Breast epithelium (tissue), 4 donors: ENCODE measurements around the gene MAF. TPM values are rescaled to one million over a fixed set of nuclear protein-coding genes. Genes with fewer than 3 reads are reported as not detected.

Experiments
- DNase-seq, 2 donors: peaks; one replicate each; pipeline ENCODE4 v3.0.0-alpha.2; 2019; ENCODE audit warnings: low spot score in 2 of 2
- H3K27ac ChIP-seq, 2 donors: fragments of 200-600 bp; sonication (generic) in 1 of 2; one replicate each; pipeline ENCODE4 v1.5.1; 2016 to 2019; ENCODE audit warnings: mild to moderate bottlenecking in 1 of 2
- H3K27me3 ChIP-seq, 2 donors: fragments of 200-600 bp; sonication (generic) in 1 of 2; one replicate each; pipeline versions ENCODE4 v1.5.1 to v1.6.0; 2017 to 2019; ENCODE audit warnings: control low read depth in 1 of 2, mild to moderate bottlenecking in 1 of 2
- H3K36me3 ChIP-seq: fragments of 200-600 bp; one replicate; pipeline ENCODE4 v1.5.1; 2019
- H3K4me1 ChIP-seq, 2 donors: fragments of 200-600 bp; sonication (generic); one replicate each; pipeline ENCODE4 v1.5.1; 2016 to 2019; ENCODE audit warnings: control low read depth in 1 of 2
- H3K4me3 ChIP-seq, 3 donors: fragments of 200-600 bp; sonication (generic); 1 replicate in 2 of 3; 2 replicates in 1 of 3; pipeline ENCODE4 v1.5.1; 2016 to 2019; ENCODE audit warnings: mild to moderate bottlenecking in 3 of 3, moderate library complexity in 2 of 3
- H3K9me3 ChIP-seq, 2 donors: fragments of 200-600 bp; sonication (generic) in 1 of 2; one replicate each; pipeline ENCODE4 v1.5.1; 2016 to 2019; ENCODE audit warnings: control low read depth in 1 of 2
- POLR2A ChIP-seq: fragments of 450-650 bp; IDR thresholded peaks from one replicate; pipeline ENCODE4 v1.6.1; 2016; ENCODE audit warnings: antibody characterized with exemption, mild to moderate bottlenecking, moderate library complexity
- POLR2AphosphoS5 ChIP-seq, 3 donors: sonication (generic); formaldehyde crosslinking; IDR thresholded peaks; one replicate each; pipeline ENCODE4 v1.6.1; 2017; ENCODE audit warnings: antibody characterized with exemption in 3 of 3
- intact Hi-C: fragments of 100-400 bp; cut with DNase I; formaldehyde crosslinking; loops from one replicate; pipeline ENCODE4 v1.15.1; 2023; ENCODE audit warnings: low total_unique reads
- total RNA-seq, 3 donors: library from RNA; depleted of rRNA; stranded (reverse); fragments of >200 nt; gene quantifications; one replicate each; pipeline ENCODE4 v1.1.0, GENCODE V29; 2016
- TF ChIP-seq, protein P1 (sequence below), 3 donors: fragments of 450-650 bp; IDR thresholded peaks; one replicate each; pipeline ENCODE4 v1.5.1; 2016 to 2017; ENCODE audit warnings: antibody characterized with exemption in 3 of 3, mild to moderate bottlenecking in 3 of 3, moderate library complexity in 3 of 3

Gene MAF
- total RNA-seq, 3 donors from 2014 or later, result 21.8 to 66.6 (median 37.0) TPM

DNA sequence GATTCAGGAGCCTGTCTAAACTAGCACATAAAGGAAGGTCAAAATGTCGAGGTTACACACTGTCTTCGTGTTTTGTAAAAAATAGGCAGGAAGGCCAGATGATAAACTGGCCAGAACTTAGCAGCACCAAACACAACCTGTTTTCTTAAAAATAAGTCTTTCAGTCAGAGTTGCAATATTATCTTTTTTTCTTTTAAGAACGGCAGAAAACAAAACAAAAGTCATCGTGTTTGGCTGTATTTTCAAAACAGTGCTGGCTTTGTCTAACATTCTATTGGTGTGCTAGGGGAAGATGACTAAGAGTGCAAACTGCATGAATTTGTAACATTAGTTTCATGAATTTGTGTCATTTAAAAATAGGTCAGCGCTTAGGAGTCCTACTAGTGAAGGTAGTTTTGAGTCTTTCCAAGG lies 5.3 kb downstream of the MAF start:
- no peak for DNase-seq
- peak overlapping the region; percentile 18 to 91 for H3K27ac ChIP-seq
- H3K9me3 ChIP-seq, result no peaks in the 10 kb centered on the region
- TF ChIP-seq, protein P1, sequence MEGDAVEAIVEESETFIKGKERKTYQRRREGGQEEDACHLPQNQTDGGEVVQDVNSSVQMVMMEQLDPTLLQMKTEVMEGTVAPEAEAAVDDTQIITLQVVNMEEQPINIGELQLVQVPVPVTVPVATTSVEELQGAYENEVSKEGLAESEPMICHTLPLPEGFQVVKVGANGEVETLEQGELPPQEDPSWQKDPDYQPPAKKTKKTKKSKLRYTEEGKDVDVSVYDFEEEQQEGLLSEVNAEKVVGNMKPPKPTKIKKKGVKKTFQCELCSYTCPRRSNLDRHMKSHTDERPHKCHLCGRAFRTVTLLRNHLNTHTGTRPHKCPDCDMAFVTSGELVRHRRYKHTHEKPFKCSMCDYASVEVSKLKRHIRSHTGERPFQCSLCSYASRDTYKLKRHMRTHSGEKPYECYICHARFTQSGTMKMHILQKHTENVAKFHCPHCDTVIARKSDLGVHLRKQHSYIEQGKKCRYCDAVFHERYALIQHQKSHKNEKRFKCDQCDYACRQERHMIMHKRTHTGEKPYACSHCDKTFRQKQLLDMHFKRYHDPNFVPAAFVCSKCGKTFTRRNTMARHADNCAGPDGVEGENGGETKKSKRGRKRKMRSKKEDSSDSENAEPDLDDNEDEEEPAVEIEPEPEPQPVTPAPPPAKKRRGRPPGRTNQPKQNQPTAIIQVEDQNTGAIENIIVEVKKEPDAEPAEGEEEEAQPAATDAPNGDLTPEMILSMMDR (IDR thresholded peaks at IDR 0.05), result no peak
- TF ChIP-seq POLR2A (no peak), POLR2AphosphoS5 (IDR thresholded peaks at IDR 0.05) (no peak)
- H3K4me1 ChIP-seq, result peaks cover 0 to 2% of the 10 kb centered on the region in 2 donors
- intact Hi-C loops, result no loop called here
- no peaks in the 10 kb centered on the region for H3K27me3 ChIP-seq
- H3K36me3 ChIP-seq, result no peaks in the 10 kb centered on the region
- H3K4me3 ChIP-seq, result peak overlapping the region; percentile 68 to 89 (median 79)

DNA sequence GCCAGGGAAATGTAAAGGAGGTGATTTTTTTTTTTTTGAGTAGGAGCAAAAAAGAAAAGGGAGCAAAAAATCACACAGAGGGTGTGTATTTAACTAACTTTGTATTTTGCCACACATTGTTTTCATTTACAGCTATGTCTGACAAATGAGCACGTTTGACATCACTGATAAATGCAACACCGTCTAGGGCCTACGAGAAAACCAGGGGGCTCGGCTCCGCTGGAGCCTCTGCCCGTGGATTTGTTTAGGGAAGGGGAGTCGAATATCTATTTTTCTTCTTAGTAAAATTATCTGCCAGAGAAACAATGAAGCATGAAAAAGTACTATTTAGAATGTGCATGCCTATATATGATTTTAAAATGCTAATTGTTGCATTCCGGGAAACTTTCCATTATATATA lies 6.8 kb downstream of the MAF start:
- Histone ChIP-seq H3K27ac (peak overlapping the region; percentile 18 to 91), H3K4me1 (peaks cover 0 to 2% of the 10 kb centered on the region in 2 donors), H3K9me3 (no peaks in the 10 kb centered on the region), H3K27me3 (no peaks in the 10 kb centered on the region), H3K36me3 (no peaks in the 10 kb centered on the region), H3K4me3 (peak overlapping the region in 2 of 3 donors; percentile 68 to 89)
- TF ChIP-seq POLR2AphosphoS5 (IDR thresholded peaks at IDR 0.05), result no peak
- TF ChIP-seq POLR2A, result no peak
- TF ChIP-seq, protein P1 (IDR thresholded peaks at IDR 0.05), result no peak
- intact Hi-C loops, result no loop called here
- DNase-seq, result no peak

DNA sequence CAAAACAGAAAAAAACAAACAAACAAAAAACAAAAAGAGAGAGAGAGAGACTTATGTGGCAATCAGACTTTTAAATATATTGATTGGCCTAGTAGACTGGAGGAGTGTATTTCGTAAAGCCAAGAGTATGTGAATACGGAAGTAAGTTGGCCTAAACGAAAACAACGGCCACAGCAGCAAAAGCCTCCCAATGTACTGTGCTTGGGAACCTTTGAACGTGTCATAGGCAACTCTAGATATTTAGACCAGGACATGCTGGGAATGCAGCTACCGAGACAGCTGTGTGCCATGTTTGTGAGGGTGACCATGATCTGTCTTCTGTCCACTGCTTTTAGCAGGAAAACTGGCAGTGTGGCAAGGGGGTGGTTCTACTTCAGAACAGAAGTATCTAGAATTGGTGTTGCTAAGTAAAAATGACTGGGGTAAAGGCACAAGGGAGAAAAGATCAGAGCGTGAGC lies 7.4 kb downstream of the MAF start:
- Histone ChIP-seq H3K27ac (peak overlapping the region; percentile 18 to 91), H3K27me3 (no peaks in the 10 kb centered on the region), H3K4me1 (peaks cover 0 to 2% of the 10 kb centered on the region in 2 donors), H3K36me3 (no peaks in the 10 kb centered on the region), H3K9me3 (no peaks in the 10 kb centered on the region), H3K4me3 (peak overlapping the region in 2 of 3 donors; percentile 21 to 89)
- DNase-seq, result no peak
- TF ChIP-seq POLR2AphosphoS5 (IDR thresholded peaks at IDR 0.05) (peak in 2 of 3 donors; percentile 48 to 55), POLR2A (no peak)
- TF ChIP-seq, protein P1 (IDR thresholded peaks at IDR 0.05), result no peak
- intact Hi-C loops, result no loop called here

DNA sequence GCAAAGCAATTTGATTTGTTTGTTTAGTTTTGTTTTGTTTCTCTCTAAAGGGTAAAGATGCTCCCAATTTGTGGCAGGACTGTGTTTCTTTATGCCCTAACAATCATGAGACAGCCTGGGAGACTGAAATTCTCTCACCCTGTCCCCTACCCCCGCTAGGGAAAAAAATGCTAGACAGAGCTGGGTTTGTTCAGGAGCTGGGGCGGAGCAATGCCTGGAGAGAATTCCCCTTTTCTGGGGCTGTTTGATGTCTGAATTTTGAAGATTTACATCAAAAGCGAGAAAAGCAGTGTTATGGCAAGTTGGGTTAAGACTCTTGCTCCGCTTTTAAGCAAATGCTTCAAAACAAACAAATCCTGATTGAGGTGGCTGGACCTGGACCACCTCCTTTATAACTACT lies 8.4 kb downstream of the MAF start:
- intact Hi-C loops, result no loop called here
- H3K4me3 ChIP-seq, result peak overlapping the region in 1 of 3 donors; percentile 43
- DNase-seq, result no peak
- no peaks in the 10 kb centered on the region for H3K27me3 ChIP-seq
- H3K36me3 ChIP-seq, result no peaks in the 10 kb centered on the region
- TF ChIP-seq POLR2A (no peak), POLR2AphosphoS5 (IDR thresholded peaks at IDR 0.05) (no peak)
- TF ChIP-seq, protein P1 (IDR thresholded peaks at IDR 0.05), result no peak
- H3K9me3 ChIP-seq, result no peaks in the 10 kb centered on the region
- H3K4me1 ChIP-seq, result peaks cover 0 to 2% of the 10 kb centered on the region in 2 donors
- H3K27ac ChIP-seq, result peak overlapping the region; percentile 18 to 91

DNA sequence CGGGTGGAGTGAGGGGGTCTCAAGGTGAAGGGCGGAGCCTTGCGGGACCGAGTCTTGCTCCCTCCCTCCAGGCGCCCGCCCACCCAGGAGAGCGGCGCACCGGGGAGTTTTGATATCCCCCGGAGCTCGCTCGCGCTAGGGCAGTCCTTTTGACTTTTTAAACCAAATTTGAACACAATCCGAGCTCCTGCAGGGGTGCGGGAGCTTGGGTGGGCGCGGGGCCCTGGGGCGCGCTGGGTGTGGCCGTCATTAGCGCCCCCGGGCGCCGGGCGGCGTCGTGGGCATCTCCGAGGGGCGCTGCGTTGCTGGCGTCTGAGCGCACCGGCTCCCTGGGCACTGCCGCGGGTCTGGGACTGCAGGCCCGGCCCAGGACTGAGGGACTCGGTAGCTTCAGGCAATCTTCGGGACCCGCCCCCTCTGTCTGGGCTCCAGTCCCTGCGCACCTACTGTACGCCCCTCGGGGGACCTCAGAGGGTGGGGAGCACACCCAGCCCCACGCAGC lies 10.9 kb downstream of the MAF start:
- Histone ChIP-seq H3K36me3 (no peaks in the 10 kb centered on the region), H3K9me3 (no peaks in the 10 kb centered on the region), H3K4me1 (peaks cover 0 to 2% of the 10 kb centered on the region in 2 donors), H3K27ac (peak overlapping the region; percentile 75 to 91), H3K27me3 (no peaks in the 10 kb centered on the region), H3K4me3 (peak overlapping the region; percentile 50 to 76 (median 59))
- no peak for DNase-seq
- no peak for TF ChIP-seq POLR2AphosphoS5 (IDR thresholded peaks at IDR 0.05)
- TF ChIP-seq, protein P1 (IDR thresholded peaks at IDR 0.05), result no peak
- TF ChIP-seq POLR2A, result no peak
- intact Hi-C loops, result no loop called here
